Uterus (tissue), 2 donors: ENCODE measurements around the gene SMOC2.

Experiments
- POLR2A ChIP-seq, 2 donors: fragments of 450-650 bp; IDR thresholded peaks; one replicate each; pipeline ENCODE4 v1.6.1; 2016; ENCODE audit warnings: antibody characterized with exemption in 2 of 2, mild to moderate bottlenecking in 1 of 2, moderate library complexity in 1 of 2
- TF ChIP-seq, protein P1 (sequence below), 4 experiments: fragments of 200-600 bp in 2 of 4; fragments of 450-650 bp in 2 of 4; sonication (generic) in 2 of 4; IDR thresholded peaks; one replicate each; pipeline ENCODE4 v1.5.1; 2016 to 2019; ENCODE audit warnings: antibody characterized with exemption in 4 of 4, mild to moderate bottlenecking in 2 of 4, moderate library complexity in 1 of 4

DNA sequence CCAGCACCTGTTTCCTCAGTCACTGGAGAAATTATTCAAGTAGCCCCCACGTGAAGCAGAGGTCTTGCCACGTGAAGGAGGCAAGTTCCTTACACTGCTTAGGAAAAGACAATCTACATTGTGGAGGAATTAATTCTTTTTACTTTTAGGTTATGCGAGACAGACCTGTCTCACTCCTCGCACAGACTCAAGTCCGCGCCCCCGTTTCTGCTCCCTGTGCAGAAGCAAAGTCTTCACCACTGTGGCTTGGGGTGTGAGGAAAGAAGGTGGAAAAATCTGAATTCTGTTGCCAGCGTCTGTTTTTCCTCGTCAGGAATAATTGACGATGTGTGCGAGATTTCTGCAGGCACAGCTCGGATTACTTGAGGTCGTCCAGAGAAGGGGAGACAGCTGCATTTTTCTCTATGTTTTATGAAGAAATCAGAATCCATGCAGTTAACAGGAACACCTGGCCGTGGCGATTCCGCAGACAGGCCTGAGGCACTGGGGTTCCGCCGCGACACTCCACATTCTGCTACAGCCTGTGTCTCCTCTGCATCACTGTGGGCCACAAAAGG, 185.1 kb downstream of the SMOC2 start:
- no peak for TF ChIP-seq POLR2A (IDR thresholded peaks at IDR 0.05)
- TF ChIP-seq, protein P1, sequence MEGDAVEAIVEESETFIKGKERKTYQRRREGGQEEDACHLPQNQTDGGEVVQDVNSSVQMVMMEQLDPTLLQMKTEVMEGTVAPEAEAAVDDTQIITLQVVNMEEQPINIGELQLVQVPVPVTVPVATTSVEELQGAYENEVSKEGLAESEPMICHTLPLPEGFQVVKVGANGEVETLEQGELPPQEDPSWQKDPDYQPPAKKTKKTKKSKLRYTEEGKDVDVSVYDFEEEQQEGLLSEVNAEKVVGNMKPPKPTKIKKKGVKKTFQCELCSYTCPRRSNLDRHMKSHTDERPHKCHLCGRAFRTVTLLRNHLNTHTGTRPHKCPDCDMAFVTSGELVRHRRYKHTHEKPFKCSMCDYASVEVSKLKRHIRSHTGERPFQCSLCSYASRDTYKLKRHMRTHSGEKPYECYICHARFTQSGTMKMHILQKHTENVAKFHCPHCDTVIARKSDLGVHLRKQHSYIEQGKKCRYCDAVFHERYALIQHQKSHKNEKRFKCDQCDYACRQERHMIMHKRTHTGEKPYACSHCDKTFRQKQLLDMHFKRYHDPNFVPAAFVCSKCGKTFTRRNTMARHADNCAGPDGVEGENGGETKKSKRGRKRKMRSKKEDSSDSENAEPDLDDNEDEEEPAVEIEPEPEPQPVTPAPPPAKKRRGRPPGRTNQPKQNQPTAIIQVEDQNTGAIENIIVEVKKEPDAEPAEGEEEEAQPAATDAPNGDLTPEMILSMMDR (IDR thresholded peaks at IDR 0.05) = no peak
